ENCODE data around the gene CFAP77.

The CFAP77 gene

GRCh38 chr9:132413926-132414325, 3.9 kb downstream of the CFAP77 start:
- no peak for DNase-seq (ENCODE audit: low read depth)
- H3K4me3 ChIP-seq (ENCODE audit: low read depth, low read length): no peak overlapping the region
- TF ChIP-seq MAX (IDR thresholded peaks at IDR 0.05; ENCODE audit: low read depth, low read length) (no peak), POLR2A (IDR thresholded peaks at IDR 0.05; ENCODE audit: extremely low read depth, insufficient read length) (no peak), MYC (IDR thresholded peaks at IDR 0.05; ENCODE audit: low read depth, low read length) (no peak), CTCF (IDR thresholded peaks at IDR 0.05; ENCODE audit: low read depth, low read length) (no peak)

GRCh38 chr9:132414731-132415130, 4.7 kb downstream of the CFAP77 start:
- no peak overlapping the region for H3K4me3 ChIP-seq (ENCODE audit: low read depth, low read length)
- TF ChIP-seq MYC (IDR thresholded peaks at IDR 0.05; ENCODE audit: low read depth, low read length) (no peak), CTCF (IDR thresholded peaks at IDR 0.05; ENCODE audit: low read depth, low read length) (no peak)
- DNase-seq (ENCODE audit: low read depth): no peak

- no peak overlapping the region for H3K4me3 ChIP-seq (ENCODE audit: low read depth, low read length)
- DNase-seq (ENCODE audit: low read depth): no peak
- TF ChIP-seq POLR2A (IDR thresholded peaks at IDR 0.05; ENCODE audit: extremely low read depth, insufficient read length) (no peak), MYC (IDR thresholded peaks at IDR 0.05; ENCODE audit: low read depth, low read length) (no peak), MAX (IDR thresholded peaks at IDR 0.05; ENCODE audit: low read depth, low read length) (no peak), CTCF (IDR thresholded peaks at IDR 0.05; ENCODE audit: low read depth, low read length) (no peak)
These were observed 5.2 kb downstream of the CFAP77 start for GRCh38 chr9:132415181-132415580.

- TF ChIP-seq CTCF (IDR thresholded peaks at IDR 0.05; ENCODE audit: low read depth, low read length) (no peak), MYC (IDR thresholded peaks at IDR 0.05; ENCODE audit: low read depth, low read length) (no peak), POLR2A (IDR thresholded peaks at IDR 0.05; ENCODE audit: extremely low read depth, insufficient read length) (no peak), MAX (IDR thresholded peaks at IDR 0.05; ENCODE audit: low read depth, low read length) (no peak)
- H3K4me3 ChIP-seq (ENCODE audit: low read depth, low read length): no peak overlapping the region
- DNase-seq (ENCODE audit: low read depth): no peak
These were observed 8.8 kb downstream of the CFAP77 start for GRCh38 chr9:132418726-132419363.

- TF ChIP-seq CTCF (IDR thresholded peaks at IDR 0.05; ENCODE audit: low read depth, low read length): no peak
- TF ChIP-seq MYC (IDR thresholded peaks at IDR 0.05; ENCODE audit: low read depth, low read length): no peak
- TF ChIP-seq POLR2A (IDR thresholded peaks at IDR 0.05; ENCODE audit: extremely low read depth, insufficient read length): no peak
- no peak for TF ChIP-seq MAX (IDR thresholded peaks at IDR 0.05; ENCODE audit: low read depth, low read length)
- no peak for DNase-seq (ENCODE audit: low read depth)
- H3K4me3 ChIP-seq (ENCODE audit: low read depth, low read length): no peak overlapping the region
These were observed 12.6 kb downstream of the CFAP77 start for GRCh38 chr9:132422574-132422973.

- DNase-seq (ENCODE audit: low read depth): no peak
- no peak overlapping the region for H3K4me3 ChIP-seq (ENCODE audit: low read depth, low read length)
- TF ChIP-seq MAX (IDR thresholded peaks at IDR 0.05; ENCODE audit: low read depth, low read length) (no peak), CTCF (IDR thresholded peaks at IDR 0.05; ENCODE audit: low read depth, low read length) (no peak), MYC (IDR thresholded peaks at IDR 0.05; ENCODE audit: low read depth, low read length) (no peak), POLR2A (IDR thresholded peaks at IDR 0.05; ENCODE audit: extremely low read depth, insufficient read length) (no peak)
These were observed 13.5 kb downstream of the CFAP77 start for GRCh38 chr9:132423503-132423902.

Data from NB4 (cell line).